Fibroblast of pulmonary artery (primary cell): Measurements from ENCODE around the gene TADA2A.

Source experiments
- DNase-seq: peaks from one replicate; pipeline ENCODE4 v3.0.0-alpha.2; 2010; ENCODE audit warnings: low read depth
- H3K4me3 ChIP-seq: replicated peaks from 2 replicates; pipeline ENCODE4 v1.5.1; 2011; ENCODE audit warnings: low read depth, mild to moderate bottlenecking, control low read depth, low read length, moderate library complexity
- CTCF ChIP-seq: IDR thresholded peaks from 2 replicates; pipeline ENCODE4 v1.5.1; 2011; ENCODE audit warnings: mild to moderate bottlenecking, control low read depth, low read length, inconsistent platforms; ENCODE audit errors: missing control alignments

TADA2A gene

DNA sequence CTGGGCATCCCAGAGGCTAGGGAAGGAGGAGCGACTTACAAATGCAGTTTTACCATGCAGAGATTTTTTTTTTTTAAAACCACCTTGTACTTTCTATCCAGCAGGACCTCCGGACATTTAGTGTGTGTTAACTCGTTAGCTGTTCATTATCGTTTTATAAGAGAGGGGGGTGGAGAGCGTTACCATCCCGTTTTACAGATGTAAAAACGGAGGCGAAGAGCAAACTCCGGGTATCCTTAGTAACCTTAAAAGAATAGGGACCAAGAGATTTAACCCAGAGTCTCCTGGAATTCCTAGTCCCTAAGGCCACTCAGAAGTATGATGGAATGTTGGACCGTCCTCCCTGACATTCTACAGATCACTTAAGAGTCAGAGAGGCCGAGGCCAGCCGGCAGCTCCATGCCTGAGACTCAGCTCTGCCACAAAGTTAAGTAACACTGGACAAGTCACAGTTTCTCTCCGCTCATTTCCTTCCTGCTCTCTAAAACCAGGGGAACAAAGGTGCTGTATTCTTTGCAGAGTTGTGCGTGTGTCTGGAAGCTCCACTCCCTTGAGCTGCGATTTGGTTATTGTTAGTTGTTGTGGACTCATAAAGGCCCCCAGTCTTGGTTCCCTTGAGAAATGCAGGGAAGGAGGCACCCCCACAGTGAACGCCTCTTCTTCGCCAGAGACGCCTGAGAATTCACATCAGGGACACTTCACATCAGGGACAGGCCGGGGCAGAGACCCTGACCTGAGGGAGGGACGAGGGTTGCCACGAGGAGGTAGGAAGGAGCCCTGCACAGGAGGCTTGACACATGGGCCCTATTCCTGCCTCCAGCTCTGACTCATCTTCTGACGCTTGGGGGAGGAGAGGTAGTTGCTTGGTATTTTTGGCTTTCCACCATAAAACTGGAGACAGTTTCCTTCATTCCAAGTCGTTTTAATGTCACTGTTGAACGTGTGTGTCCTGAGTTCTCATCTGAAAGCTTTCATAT lies 84.2 kb downstream of the TADA2A start:
- peak overlapping the region; percentile 65 for H3K4me3 ChIP-seq
- DNase-seq, result peak; percentile 88
- no peak for TF ChIP-seq CTCF

- H3K4me3 ChIP-seq, result peak overlapping the region; percentile 65
- no peak for DNase-seq
- TF ChIP-seq CTCF, result no peak
These were observed 85.5 kb downstream of the TADA2A start for GRCh38 chr17:37492167-37492566.

- no peak overlapping the region for H3K4me3 ChIP-seq
- DNase-seq, result peak; percentile 69
These were observed 86.8 kb downstream of the TADA2A start for GRCh38 chr17:37493249-37494027.

DNA sequence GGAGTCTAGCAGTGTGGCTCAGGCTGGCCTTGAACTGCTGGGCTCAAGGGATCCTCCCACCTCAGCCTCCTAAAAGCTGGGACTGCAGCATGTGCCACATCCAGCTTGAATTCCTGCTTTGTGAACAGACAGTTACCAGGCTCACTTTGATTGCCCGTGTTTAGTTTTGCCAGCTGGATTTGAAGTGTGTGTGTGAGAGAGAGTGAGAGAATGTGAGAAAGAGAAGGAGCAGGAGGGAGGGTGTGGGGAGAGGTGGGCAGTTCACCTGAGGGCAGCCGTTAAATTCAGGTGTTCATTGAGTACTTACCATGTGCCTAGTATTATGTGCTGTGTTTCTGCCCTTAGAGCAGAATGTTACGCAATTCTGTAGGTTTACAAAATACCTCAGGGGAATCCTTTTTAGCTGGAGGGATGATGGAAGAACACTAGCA lies 87.7 kb downstream of the TADA2A start:
- no peak for DNase-seq
- no peak for TF ChIP-seq CTCF
- H3K4me3 ChIP-seq, result no peak overlapping the region

More at GRCh38 chr17:37493249-37494027, 86.8 kb downstream of the TADA2A start:
- no peak for TF ChIP-seq CTCF

- no peak for DNase-seq
- no peak overlapping the region for H3K4me3 ChIP-seq
These were observed 88.3 kb downstream of the TADA2A start for GRCh38 chr17:37494971-37495370.

GRCh38 chr17:37500378-37500777 lies 93.7 kb downstream of the TADA2A start:
- H3K4me3 ChIP-seq, result no peak overlapping the region
- no peak for DNase-seq
- TF ChIP-seq CTCF, result no peak

More at GRCh38 chr17:37494971-37495370, 88.3 kb downstream of the TADA2A start:
- no peak for TF ChIP-seq CTCF
